Measurements from ENCODE around the gene AFAP1L1.

DNA sequence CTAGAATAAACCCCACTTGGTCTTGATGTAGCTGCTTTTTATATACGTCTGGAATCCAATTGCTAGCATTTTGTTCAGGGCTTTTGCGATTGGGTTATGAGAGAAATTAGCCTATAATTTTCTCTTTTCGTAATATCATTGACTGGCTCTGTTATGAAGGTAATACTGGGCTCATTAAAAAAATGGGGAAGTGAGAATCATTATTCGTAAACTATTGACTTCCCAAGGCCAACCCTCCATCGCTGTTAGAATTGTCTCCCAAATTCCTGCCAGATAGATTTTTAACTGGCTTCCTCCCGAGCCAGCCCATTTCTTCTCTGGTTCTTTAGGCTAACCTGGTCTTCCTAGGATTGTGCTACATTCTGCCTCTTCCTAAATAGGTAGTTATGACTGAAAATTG is 37.7 kb downstream of the AFAP1L1 start:
- TF ChIP-seq ZKSCAN8 (CRISPR knock-in tag; IDR thresholded peaks at IDR 0.05) (no peak), BCL6 (CRISPR knock-in tag; IDR thresholded peaks at IDR 0.05) (no peak), HNRNPL (IDR thresholded peaks at IDR 0.05; ENCODE audit: low read depth, low read length) (no peak)
- TF ChIP-seq, protein P1, sequence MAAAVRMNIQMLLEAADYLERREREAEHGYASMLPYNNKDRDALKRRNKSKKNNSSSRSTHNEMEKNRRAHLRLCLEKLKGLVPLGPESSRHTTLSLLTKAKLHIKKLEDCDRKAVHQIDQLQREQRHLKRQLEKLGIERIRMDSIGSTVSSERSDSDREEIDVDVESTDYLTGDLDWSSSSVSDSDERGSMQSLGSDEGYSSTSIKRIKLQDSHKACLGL (CRISPR knock-in tag; IDR thresholded peaks at IDR 0.05; ENCODE audit: borderline replicate concordance, poor library complexity, severe bottlenecking) = no peak
- TF ChIP-seq, protein P2, sequence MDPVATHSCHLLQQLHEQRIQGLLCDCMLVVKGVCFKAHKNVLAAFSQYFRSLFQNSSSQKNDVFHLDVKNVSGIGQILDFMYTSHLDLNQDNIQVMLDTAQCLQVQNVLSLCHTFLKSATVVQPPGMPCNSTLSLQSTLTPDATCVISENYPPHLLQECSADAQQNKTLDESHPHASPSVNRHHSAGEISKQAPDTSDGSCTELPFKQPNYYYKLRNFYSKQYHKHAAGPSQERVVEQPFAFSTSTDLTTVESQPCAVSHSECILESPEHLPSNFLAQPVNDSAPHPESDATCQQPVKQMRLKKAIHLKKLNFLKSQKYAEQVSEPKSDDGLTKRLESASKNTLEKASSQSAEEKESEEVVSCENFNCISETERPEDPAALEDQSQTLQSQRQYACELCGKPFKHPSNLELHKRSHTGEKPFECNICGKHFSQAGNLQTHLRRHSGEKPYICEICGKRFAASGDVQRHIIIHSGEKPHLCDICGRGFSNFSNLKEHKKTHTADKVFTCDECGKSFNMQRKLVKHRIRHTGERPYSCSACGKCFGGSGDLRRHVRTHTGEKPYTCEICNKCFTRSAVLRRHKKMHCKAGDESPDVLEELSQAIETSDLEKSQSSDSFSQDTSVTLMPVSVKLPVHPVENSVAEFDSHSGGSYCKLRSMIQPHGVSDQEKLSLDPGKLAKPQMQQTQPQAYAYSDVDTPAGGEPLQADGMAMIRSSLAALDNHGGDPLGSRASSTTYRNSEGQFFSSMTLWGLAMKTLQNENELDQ (CRISPR knock-in tag; IDR thresholded peaks at IDR 0.05; ENCODE audit: borderline replicate concordance) = no peak

All from K562 (cell line).